ENCODE data around the gene ZBTB47. TPM values are rescaled to one million over a fixed set of nuclear protein-coding genes. Genes with fewer than 3 reads are reported as not detected.

ZBTB47 gene
- polyA plus RNA-seq, 1 donor (not counting 4 experiments of a cell fraction or from before 2014, with no cell fraction given), result 5.1 TPM

DNA sequence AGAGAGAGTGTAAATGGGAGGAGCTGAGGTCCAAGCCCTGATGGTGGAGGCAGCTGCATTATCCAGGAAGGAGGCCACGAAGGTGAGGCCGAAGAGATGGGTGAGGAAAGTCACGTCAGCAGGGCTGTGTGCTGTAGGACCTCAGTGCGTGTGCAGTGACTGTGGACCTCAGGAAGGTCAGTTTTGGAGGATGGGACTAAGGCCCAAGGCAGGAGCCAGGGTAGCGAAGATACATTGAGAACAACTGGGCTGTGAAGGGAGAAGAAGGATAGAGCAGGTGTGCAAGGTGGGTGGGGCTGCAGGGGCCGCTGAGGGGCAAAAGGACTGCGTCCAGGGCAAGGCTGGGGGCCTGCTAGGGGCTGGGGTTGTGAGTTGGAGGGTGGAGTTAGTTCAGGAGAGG lies 36.7 kb downstream of the ZBTB47 start:
- no peak for DNase-seq (ENCODE audit: low read depth, low spot score)

DNA sequence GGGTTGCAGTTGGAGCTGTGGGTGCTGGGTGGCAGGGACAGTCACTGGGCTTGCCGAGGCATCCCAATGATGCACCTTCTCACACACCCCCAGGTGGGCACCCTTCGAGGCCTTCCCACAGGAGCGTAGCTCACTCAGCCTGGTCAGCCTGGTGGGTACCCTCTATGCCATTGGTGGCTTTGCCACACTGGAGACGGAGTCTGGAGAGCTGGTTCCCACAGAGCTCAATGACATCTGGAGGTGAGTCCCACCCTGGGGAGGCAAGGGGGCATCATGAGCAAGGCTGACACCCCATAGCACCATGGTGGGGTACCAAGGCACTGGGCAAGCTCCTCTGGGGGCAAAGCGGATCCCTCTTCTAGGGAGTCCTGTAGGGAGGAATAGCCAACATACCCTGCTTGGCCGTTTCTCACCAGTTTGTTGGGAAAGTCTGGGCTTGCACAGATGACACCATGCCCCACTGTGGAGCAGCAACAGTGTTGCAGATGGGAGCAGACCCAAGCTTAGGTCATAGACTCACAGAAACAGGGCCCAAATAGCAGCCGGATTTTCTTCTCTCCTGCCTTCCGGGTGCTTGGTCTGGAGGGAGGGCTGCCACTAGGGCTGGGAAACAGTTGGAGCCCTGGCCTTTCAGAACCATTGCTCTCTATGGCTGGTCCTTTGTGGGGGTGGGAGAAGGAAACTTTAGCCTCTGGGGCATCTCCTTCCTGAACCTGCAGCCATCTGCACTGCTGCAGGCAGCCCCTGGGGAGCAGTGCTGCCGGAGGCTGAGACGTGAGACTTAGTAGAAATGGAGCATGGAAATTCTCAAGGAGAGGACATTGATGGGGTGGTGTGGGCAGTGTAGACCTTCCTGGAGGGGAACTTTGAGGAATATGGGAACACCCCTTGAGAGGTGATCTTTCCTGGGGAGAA lies 37.5 kb downstream of the ZBTB47 start:
- no peak overlapping the region for H3K4me2 ChIP-seq (ENCODE audit: control insufficient read depth, extremely low read depth, insufficient read depth, low read depth, low read length)
- H3K79me2 ChIP-seq (ENCODE audit: control insufficient read depth, insufficient read depth, low read length), result no peaks in the 10 kb centered on the region
- peaks cover 11% of the 10 kb centered on the region for H3K27me3 ChIP-seq (ENCODE audit: control insufficient read depth, extremely low read depth, insufficient read depth, low read length)
- no peaks in the 10 kb centered on the region for H3K4me1 ChIP-seq (ENCODE audit: control insufficient read depth, extremely low read depth, insufficient read depth, low read length)
- no peak overlapping the region for H2AFZ ChIP-seq (ENCODE audit: control insufficient read depth, low read length)
- no peak overlapping the region for H3K4me3 ChIP-seq (ENCODE audit: control insufficient read depth in 2 of 3, extremely low read depth in 1 of 3, insufficient read depth in 2 of 3, low read depth in 1 of 3, low read length in 3 of 3)
- H3K9me3 ChIP-seq (ENCODE audit: control insufficient read depth, low read depth, low read length), result no peaks in the 10 kb centered on the region
- no peaks in the 10 kb centered on the region for H4K20me1 ChIP-seq (ENCODE audit: control insufficient read depth, extremely low read depth, insufficient read depth, low read length)
- dilution Hi-C loops (cut with MboI; ENCODE audit: extremely low pct_ligation_motif_present, low sequenced_read_pairs), result no loop called here
- no peaks in the 10 kb centered on the region for H3K36me3 ChIP-seq (ENCODE audit: control insufficient read depth in 2 of 2, extremely low read depth in 1 of 2, insufficient read depth in 2 of 2, low read length in 2 of 2)
- no peak for DNase-seq (ENCODE audit: low read depth, low spot score)
- no peaks in the 10 kb centered on the region for H3K9me1 ChIP-seq (ENCODE audit: control insufficient read depth, extremely low read depth, insufficient read depth, low read length)
- no peak overlapping the region for H3K27ac ChIP-seq (ENCODE audit: control insufficient read depth, insufficient read depth, low read length)
- TF ChIP-seq, protein P1, sequence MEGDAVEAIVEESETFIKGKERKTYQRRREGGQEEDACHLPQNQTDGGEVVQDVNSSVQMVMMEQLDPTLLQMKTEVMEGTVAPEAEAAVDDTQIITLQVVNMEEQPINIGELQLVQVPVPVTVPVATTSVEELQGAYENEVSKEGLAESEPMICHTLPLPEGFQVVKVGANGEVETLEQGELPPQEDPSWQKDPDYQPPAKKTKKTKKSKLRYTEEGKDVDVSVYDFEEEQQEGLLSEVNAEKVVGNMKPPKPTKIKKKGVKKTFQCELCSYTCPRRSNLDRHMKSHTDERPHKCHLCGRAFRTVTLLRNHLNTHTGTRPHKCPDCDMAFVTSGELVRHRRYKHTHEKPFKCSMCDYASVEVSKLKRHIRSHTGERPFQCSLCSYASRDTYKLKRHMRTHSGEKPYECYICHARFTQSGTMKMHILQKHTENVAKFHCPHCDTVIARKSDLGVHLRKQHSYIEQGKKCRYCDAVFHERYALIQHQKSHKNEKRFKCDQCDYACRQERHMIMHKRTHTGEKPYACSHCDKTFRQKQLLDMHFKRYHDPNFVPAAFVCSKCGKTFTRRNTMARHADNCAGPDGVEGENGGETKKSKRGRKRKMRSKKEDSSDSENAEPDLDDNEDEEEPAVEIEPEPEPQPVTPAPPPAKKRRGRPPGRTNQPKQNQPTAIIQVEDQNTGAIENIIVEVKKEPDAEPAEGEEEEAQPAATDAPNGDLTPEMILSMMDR (optimal IDR thresholded peaks at IDR 0.05 in 1 of 3, IDR thresholded peaks at IDR 0.05 in 1 of 3, conservative IDR thresholded peaks at IDR 0.05 in 1 of 3; ENCODE audit: extremely low read depth in 1 of 3, insufficient read depth in 2 of 3, low read length in 3 of 3), result no peak
- TF ChIP-seq EZH2 (IDR thresholded peaks at IDR 0.05; ENCODE audit: low read length), result no peak
- no peak overlapping the region for H3K9ac ChIP-seq (ENCODE audit: control insufficient read depth, extremely low read depth, insufficient read depth, low read length)
- no peak for FAIRE-seq

More for the DNA sequence above, 36.7 kb downstream of the ZBTB47 start:
- Histone ChIP-seq H3K4me3 (ENCODE audit: control insufficient read depth in 2 of 3, extremely low read depth in 1 of 3, insufficient read depth in 2 of 3, low read depth in 1 of 3, low read length in 3 of 3) (no peak overlapping the region), H3K9ac (ENCODE audit: control insufficient read depth, extremely low read depth, insufficient read depth, low read length) (no peak overlapping the region), H3K36me3 (ENCODE audit: control insufficient read depth in 2 of 2, extremely low read depth in 1 of 2, insufficient read depth in 2 of 2, low read length in 2 of 2) (no peaks in the 10 kb centered on the region), H3K9me1 (ENCODE audit: control insufficient read depth, extremely low read depth, insufficient read depth, low read length) (no peaks in the 10 kb centered on the region), H3K9me3 (ENCODE audit: control insufficient read depth, low read depth, low read length) (no peaks in the 10 kb centered on the region), H2AFZ (ENCODE audit: control insufficient read depth, low read length) (no peak overlapping the region), H3K4me1 (ENCODE audit: control insufficient read depth, extremely low read depth, insufficient read depth, low read length) (no peaks in the 10 kb centered on the region), H4K20me1 (ENCODE audit: control insufficient read depth, extremely low read depth, insufficient read depth, low read length) (no peaks in the 10 kb centered on the region), H3K4me2 (ENCODE audit: control insufficient read depth, extremely low read depth, insufficient read depth, low read depth, low read length) (no peak overlapping the region), H3K27ac (ENCODE audit: control insufficient read depth, insufficient read depth, low read length) (no peak overlapping the region), H3K79me2 (ENCODE audit: control insufficient read depth, insufficient read depth, low read length) (no peaks in the 10 kb centered on the region), H3K27me3 (ENCODE audit: control insufficient read depth, extremely low read depth, insufficient read depth, low read length) (peaks cover 19% of the 10 kb centered on the region)
- dilution Hi-C loops (cut with MboI; ENCODE audit: extremely low pct_ligation_motif_present, low sequenced_read_pairs), result no loop called here
- FAIRE-seq, result no peak
- no peak for TF ChIP-seq EZH2 (IDR thresholded peaks at IDR 0.05; ENCODE audit: low read length)
- TF ChIP-seq, protein P1 (optimal IDR thresholded peaks at IDR 0.05 in 1 of 3, IDR thresholded peaks at IDR 0.05 in 1 of 3, conservative IDR thresholded peaks at IDR 0.05 in 1 of 3; ENCODE audit: extremely low read depth in 1 of 3, insufficient read depth in 2 of 3, low read length in 3 of 3), result no peak
